ENCODE data around the gene CCSER2. TPM values are rescaled to one million over a fixed set of nuclear protein-coding genes. Genes with fewer than 3 reads are reported as not detected.

The CCSER2 gene
- total RNA-seq, 4 donors from 2014 or later, result 41.2 to 61.9 (median 47.7) TPM

GRCh38 chr10:84292502-84292901 lies 35.9 kb upstream of the CCSER2 start:
- DNase-seq (ENCODE audit: low spot score) (no peak), ATAC-seq (ENCODE audit: low FRiP score) (no peak)
- TF ChIP-seq, protein P1, sequence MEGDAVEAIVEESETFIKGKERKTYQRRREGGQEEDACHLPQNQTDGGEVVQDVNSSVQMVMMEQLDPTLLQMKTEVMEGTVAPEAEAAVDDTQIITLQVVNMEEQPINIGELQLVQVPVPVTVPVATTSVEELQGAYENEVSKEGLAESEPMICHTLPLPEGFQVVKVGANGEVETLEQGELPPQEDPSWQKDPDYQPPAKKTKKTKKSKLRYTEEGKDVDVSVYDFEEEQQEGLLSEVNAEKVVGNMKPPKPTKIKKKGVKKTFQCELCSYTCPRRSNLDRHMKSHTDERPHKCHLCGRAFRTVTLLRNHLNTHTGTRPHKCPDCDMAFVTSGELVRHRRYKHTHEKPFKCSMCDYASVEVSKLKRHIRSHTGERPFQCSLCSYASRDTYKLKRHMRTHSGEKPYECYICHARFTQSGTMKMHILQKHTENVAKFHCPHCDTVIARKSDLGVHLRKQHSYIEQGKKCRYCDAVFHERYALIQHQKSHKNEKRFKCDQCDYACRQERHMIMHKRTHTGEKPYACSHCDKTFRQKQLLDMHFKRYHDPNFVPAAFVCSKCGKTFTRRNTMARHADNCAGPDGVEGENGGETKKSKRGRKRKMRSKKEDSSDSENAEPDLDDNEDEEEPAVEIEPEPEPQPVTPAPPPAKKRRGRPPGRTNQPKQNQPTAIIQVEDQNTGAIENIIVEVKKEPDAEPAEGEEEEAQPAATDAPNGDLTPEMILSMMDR (IDR thresholded peaks at IDR 0.05), result no peak

GRCh38 chr10:84293171-84293570 lies 35.2 kb upstream of the CCSER2 start:
- ATAC-seq (ENCODE audit: low FRiP score) (no peak), DNase-seq (ENCODE audit: low spot score) (no peak)
- TF ChIP-seq, protein P1 (IDR thresholded peaks at IDR 0.05), result no peak

DNA sequence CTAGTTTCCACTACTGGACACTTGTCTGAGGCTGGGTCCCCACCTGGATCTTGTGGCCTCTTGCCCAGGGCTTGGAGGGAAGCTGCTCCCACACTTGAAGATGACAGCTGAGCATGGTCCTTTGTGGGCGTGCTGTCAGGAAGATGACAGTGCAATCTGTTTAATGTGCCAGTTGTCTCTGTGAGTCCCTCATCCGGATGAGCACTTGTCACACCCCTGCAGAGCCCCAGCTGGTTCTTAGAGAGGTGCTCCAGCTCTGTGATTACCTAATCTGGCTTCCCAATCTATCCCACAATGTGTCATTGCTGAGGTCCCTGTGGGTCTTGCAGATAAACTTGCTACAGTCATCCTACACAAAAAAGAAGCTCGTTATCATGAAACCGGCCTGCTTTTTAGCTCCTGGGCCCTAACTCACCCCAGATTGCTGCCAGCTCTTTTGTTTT lies 34.8 kb upstream of the CCSER2 start:
- no peak for DNase-seq (ENCODE audit: low spot score)

GRCh38 chr10:84294766-84295447 lies 33.5 kb upstream of the CCSER2 start:
- no peak for ATAC-seq (ENCODE audit: low FRiP score)
- DNase-seq (ENCODE audit: low spot score), result no peak
- TF ChIP-seq, protein P1 (IDR thresholded peaks at IDR 0.05), result no peak

More for the DNA sequence above, 34.8 kb upstream of the CCSER2 start:
- TF ChIP-seq, protein P1 (IDR thresholded peaks at IDR 0.05), result no peak
- no peak for ATAC-seq (ENCODE audit: low FRiP score)

DNA sequence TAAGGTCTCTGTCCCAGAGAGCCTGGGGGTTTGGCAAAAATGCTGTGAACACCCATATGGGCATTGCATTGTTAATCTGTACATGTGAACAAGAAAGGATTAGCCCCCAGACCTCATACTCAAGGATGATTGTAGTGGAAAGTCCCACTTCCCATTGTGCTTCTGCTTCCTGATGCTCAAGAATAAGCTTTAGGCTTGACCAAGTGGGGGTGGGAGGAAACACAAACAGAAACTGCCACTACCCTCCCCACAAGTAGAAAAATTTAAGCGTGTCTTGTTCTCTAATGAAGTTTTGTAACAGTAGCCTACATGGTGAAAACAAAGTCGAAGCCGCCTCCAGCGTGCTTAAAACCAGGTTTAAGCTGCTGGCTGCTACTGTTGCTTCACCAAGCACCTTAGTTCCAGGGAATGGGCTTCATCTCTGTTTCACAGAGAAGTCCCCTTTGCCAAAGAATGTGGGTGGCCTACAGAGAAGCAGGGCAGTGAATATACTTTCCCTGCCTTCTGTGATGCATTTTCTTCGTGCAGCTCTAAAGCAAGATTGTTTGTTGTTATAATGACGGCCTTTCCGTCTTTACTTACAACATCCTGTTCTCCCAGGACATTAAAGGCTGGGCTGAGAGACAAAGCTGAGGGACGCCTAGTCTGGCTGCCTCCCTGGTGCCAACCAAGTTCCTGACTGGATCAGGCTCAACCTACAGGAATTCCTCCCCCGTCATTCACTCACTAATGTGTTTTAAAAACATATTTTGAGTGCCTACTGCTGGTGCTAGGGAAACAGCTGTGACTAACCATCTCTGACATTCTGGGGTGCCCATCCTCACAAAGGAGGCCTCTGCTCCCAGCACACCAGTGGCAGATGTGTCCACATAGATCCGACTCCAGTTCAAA lies 32.1 kb upstream of the CCSER2 start:
- TF ChIP-seq, protein P1 (IDR thresholded peaks at IDR 0.05), result no peak
- no peak for DNase-seq (ENCODE audit: low spot score)
- no peak for ATAC-seq (ENCODE audit: low FRiP score)

DNA sequence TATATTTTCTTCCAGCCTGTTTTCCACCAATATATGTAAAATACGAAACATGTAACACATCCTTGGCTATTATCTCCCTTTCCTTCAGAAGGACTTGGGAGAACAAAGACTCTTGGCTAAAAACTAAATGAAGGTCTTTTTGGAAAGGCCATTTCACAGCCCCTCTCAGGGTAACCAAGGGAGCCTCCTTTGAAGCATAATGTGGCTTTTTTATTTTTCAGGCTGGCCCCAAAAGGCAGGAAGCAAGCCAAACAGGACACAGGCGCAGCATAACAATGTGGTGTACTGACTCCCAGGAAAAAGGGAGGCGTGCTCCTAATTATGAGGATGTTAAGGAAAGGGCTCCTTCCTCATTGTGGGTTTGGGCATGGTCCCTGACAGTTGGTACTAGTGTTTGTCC lies 30.3 kb upstream of the CCSER2 start:
- no peak for ATAC-seq (ENCODE audit: low FRiP score)
- DNase-seq (ENCODE audit: low spot score), result no peak
- TF ChIP-seq, protein P1 (IDR thresholded peaks at IDR 0.05), result no peak

Measured in omental fat pad (tissue), 4 donors.